GM19328 (cell line): Measurements from ENCODE around the gene AIMP2.
A peak's percentile ranks its signal among the peaks of the same experiment; 100 is the strongest.
"Not testable (repeated sequence)": the region's sequence is repeated elsewhere in the genome, so short reads cannot be mapped to it uniquely, and the experiment has no call there.

Experiments used
- ATAC-seq: cut with Tn5 transposase; IDR thresholded peaks from one replicate; pipeline ENCODE4 v1.9.1; 2021; ENCODE audit warnings: mild to moderate bottlenecking, moderate library complexity; ENCODE audit not compliant: unreplicated experiment

The AIMP2 gene

DNA sequence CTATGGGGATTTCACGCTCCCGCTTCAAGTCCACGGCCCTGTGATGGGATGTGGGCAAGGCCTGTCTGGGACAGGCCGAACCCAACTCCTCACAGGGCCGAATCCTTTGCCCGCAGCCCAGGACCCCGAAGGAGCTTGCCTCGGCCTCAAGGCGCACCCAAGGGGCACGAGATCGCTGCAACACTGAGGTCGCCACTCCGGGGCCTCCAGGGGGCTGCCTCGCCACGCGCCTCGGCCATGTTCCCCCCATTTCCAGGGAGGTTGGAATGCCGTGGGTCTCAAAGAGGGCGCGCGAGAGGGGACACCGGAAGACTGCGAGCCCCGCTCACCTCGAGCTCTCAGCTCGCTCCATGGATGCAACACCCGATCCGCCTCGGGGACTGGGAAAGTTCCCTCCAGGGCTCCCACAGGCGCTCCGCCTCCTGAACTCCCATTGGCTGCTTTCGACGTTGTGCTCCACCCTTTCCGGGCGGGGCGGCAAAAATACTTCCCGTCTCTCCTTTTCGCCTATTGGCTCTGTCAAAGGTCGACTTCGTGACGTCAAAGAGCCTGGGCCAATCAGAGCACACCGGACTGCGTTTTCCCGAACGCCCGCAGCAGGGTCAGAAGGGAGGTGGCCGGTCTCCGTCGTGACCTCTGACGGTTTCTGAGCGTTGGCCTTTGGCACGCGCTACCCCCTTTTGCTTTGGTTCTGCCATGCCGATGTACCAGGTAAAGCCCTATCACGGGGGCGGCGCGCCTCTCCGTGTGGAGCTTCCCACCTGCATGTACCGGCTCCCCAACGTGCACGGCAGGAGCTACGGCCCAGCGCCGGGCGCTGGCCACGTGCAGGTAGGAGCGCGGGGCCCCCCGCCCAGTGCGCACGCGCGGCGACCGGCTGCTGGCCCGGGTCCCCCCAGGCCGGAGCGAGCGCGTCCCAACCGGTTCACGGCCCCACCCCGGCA, at the start of gene AIMP2, which contains the start of gene PMS2:
TSS of gene AIMP2 (plus strand) at position 605 of the 944 bp plus-strand sequence. CDS start at position 697, 92 bp downstream.
TSS of gene PMS2 (minus strand) at position 382 of the 944 bp plus-strand sequence. CDS start at position 352, 30 bp downstream.
- peak; percentile 91 for ATAC-seq

GRCh38 chr7:5963205-5963604, 45.9 kb upstream of the AIMP2 start:
- not testable (repeated sequence) for ATAC-seq

GRCh38 chr7:5963810-5964209, 45.3 kb upstream of the AIMP2 start:
- ATAC-seq: not testable (repeated sequence)

- ATAC-seq: not testable (repeated sequence)
Measured at GRCh38 chr7:5970347-5970911, 38.6 kb upstream of the AIMP2 start, which contains the start of gene RSPH10B. RSPH10B (minus strand) TSS chr7:5970689; CDS start chr7:5967116, 3,573 bp downstream.

- ATAC-seq: not testable (repeated sequence)
Measured at GRCh38 chr7:5973580-5973979, 35.5 kb upstream of the AIMP2 start.

DNA sequence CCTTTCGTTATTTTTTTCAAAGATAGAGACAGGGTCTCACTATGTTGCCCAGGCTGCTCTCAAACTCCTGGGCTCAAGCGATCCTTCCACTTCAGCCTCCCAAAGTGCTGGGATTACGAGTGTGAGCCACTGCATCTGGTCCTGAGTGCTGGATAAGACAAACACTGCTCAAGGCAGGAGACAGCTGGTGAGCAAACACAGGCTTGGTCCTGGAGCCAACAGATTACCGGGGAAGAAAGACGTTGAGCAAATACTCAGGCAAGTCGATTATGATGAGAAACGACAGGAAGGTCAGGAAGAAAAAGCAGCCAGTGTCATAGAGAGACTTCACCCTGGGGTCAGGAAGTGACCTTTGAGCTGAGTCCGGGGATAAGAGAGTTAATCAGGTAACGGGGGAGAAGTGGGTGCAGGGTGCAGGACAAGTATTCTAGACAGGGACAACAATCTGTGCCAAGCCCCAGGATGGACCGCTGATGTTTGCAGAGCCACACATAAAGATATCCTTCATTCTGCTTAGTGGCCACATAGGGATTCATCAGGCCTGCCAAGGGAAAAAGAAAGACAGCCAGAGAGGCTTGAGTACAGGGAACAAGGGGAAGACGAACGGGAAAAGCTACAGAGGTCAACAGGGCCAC, 29.3 kb upstream of the AIMP2 start:
- not testable (repeated sequence) for ATAC-seq

- not testable (repeated sequence) for ATAC-seq
Measured at GRCh38 chr7:5987061-5987460, 22.0 kb upstream of the AIMP2 start.

GRCh38 chr7:5997210-5997808, 11.8 kb upstream of the AIMP2 start:
- ATAC-seq: no peak

- no peak for ATAC-seq
Measured at GRCh38 chr7:6007386-6007785, 1.7 kb upstream of the AIMP2 start.

DNA sequence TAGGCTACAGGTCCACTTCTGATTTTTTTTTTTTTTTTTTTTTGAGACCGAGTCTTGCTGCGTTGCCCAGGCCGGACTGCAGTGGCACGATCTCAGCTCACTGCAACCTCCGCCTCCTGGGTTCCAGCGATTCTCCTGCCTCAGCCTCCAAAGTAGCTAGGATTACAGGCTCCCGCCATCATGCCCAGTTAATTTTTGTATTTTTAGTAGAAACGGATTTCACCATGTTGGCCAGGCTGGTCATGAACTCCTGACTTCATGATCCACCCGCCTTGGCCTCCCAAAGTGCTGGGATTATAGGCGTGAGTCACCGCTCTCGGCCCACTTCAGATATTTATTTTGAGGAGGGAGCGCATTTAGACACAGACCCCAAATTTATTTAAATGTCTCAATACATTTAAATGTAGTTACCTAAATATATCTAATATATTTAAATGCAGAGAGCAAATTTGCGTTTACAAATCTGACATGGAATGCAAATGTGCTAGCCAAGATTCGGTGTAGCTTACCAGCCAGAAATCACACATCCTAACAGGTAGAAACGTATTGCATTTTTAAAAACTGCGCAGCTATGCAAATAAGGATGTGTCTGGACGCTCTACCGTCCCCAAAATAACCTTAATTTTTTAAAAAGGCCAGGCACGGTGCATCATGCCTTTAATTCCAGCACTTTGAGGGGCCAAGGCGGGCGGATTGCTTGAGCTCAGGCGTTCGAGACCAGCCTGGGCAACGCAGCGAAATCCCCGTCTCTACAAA, 1.1 kb upstream of the AIMP2 start:
- not testable (repeated sequence) for ATAC-seq

DNA sequence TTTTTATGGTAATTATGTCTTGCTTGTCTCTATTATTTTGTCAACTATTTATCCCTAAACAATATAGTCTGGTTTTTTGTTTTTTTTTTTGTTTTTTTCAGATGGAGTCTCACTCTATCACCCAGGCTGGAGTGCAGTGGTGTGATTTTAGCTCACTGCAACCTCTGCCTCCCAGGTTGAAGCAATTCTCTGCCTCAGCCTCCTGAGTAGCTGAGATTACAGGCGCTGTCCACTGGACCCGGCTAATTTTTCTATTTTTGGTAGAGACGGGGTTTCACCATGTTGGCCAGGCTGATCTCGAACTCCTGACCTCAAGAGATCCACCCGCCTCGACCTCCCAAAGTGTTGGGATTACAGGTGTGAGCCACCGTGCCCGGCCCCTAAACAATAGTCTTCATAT, 1.3 kb downstream of the AIMP2 start:
- ATAC-seq: not testable (repeated sequence)

DNA sequence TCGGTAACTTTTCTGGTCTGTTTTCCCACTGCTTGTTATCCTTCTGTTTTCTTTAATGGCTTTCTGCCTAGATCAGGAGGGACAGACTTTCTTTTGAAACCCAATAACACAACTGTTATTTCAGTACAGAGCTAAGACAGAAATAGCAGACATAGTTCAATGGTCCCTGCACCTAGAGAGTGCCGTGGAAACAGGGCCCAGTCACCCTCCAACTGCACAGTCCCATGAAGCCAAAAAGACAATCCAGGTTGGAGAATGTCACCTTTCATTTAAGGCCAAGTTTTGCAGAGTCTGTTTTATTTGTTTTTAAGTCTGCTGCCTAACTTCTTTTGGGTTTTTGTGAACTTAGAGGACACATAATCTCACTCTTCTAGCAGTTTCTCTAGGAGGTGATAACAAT, 2.5 kb downstream of the AIMP2 start:
- no peak for ATAC-seq

DNA sequence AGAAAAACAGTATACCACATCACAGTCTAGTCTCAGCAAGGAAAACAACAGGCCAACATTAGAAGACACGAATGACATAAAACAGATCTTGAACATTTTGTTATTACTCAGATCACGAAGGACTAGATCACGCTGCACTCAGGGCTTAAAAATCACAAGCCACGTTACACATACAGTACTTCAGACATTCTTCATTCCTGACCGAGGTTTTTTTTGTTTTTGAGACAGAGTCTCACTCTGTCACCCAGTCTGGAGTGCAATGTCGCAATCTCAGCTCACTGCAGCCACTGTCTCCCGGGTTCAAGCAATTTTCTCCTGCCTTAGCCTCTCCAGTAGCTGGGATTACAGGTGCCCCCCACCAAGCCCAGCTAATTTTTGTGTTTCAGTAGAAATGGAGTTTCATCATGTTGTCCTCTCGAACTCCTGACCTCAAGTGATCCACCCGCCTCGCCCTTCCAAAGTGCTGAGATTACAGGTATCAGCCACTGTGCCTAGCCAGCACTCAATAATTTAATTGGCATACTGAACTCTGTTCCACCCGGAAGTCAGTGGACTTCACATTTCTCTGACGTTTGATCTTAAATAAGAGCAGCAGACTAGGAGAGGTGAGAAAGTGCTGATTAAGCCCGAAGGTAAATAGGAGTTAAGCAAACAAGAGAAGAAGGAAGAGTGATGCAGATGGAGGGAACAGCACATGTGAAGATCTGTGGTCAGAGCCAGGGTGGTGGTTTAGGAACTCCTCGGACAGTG, 3.5 kb downstream of the AIMP2 start:
- ATAC-seq: no peak

GRCh38 chr7:6015917-6016652, 7.0 kb downstream of the AIMP2 start:
- no peak for ATAC-seq

- ATAC-seq: no peak
Measured at GRCh38 chr7:6016653-6016966, 7.5 kb downstream of the AIMP2 start.

GRCh38 chr7:6020371-6021286, 11.6 kb downstream of the AIMP2 start:
- ATAC-seq: no peak

DNA sequence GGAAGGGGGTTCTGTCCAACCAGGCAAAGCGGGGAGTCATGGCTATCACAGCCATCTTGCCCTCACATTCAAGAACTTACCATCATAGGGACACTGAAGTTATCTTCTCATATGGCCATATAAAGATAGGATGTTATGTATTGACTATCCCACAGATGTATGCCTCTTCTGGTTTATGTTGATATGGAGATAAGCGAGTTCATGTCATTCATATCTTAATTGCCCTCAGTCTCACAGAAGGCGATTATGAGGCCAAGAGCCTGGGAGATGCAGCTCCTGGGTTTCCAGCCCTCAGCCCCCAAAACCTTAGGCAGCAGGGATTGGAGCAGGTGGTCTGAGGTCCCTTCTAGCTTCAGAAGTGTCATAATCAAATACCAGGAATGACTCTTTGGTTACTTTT, 13.6 kb downstream of the AIMP2 start:
- ATAC-seq: no peak

- no peak for ATAC-seq
Measured at GRCh38 chr7:6023974-6024435, 14.9 kb downstream of the AIMP2 start.
